HG03432 (cell line): ENCODE results near the gene SHROOM1.
"Not testable (repeated sequence)": the region's sequence is repeated elsewhere in the genome, so short reads cannot be mapped to it uniquely, and the experiment has no call there.

Source experiments
- ATAC-seq: cut with Tn5 transposase; IDR thresholded peaks from one replicate; pipeline ENCODE4 v1.9.1; 2021; ENCODE audit warnings: mild to moderate bottlenecking, moderate library complexity; ENCODE audit not compliant: unreplicated experiment

Gene SHROOM1

DNA sequence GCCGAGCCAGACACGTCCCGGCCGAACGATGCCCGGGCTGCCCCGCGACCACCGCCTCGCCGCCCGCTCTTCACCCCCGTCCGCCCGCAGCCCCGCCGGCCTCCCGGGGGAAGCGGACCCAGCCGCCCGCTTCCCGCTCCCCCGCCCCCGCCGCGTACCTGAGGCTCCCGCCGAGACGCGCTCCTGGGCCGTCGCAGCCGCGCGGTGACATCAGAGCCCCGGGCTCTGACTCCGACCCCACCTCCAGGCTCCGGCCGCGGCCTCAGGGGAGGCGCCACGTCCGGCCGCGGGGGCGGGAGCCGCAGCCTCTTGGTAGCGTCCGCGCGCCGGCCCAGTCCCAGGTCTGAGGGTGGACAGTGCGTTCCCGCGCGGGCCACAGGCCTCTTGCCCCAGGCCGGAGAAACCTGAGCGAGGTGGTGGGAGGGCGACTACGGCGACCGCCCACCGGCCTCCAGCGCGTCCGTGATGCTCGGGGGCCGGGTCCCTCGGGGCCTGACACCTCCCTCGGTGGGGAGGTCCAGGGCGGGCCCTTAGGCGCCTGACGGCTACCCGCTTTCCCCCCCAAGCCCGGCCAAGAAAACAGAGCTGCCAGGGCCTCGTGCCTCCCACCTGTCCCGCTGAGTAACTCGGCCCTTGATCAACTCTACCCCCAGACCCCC lies at the start of gene SHROOM1:
TSS of gene SHROOM1 (minus strand) at position 212 of the 659 bp plus-strand sequence. CDS start 4,507 bp downstream, outside the sequence.
- peak; percentile 82 for ATAC-seq

DNA sequence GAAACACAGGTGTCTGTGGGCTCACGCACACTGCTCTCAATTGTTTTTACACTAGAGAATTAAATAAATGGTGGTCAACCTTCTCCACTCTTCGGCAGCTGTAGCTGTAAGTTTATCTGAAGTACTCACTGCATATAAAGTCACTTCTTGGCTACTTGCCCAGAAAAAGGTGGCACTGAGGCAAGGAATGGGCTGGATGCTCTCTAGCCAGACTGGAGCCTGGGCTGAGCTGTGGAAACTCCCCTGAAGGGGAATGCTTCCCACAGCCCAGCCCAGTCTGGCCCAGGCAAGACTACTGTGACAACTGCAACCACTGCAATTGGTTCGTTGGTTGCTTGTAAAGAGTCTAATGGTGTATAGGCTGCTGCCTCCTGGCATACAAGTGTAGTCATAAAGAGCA lies 47.5 kb upstream of the SHROOM1 start:
- no peak for ATAC-seq

GRCh38 chr5:132877466-132877865 lies 47.0 kb upstream of the SHROOM1 start:
- no peak for ATAC-seq

- no peak for ATAC-seq
These were observed 45.7 kb upstream of the SHROOM1 start for GRCh38 chr5:132876020-132876759.

DNA sequence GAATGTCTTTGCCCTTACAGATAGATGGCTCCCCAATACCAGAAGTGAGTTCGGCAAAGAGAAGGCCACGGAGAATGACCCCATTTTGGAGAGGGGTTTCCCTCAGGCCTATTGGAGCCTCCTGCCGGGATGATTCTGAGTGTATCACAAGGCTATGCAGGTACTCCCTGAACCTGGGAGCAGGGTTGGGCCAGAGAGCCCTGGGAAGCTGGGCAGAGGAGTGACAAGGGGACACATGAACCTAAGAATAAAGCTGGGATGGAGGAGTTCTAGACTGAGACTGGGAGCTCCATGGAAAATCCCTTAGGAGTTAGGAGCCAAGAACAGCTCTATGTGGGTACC lies 43.5 kb upstream of the SHROOM1 start:
- ATAC-seq = no peak

DNA sequence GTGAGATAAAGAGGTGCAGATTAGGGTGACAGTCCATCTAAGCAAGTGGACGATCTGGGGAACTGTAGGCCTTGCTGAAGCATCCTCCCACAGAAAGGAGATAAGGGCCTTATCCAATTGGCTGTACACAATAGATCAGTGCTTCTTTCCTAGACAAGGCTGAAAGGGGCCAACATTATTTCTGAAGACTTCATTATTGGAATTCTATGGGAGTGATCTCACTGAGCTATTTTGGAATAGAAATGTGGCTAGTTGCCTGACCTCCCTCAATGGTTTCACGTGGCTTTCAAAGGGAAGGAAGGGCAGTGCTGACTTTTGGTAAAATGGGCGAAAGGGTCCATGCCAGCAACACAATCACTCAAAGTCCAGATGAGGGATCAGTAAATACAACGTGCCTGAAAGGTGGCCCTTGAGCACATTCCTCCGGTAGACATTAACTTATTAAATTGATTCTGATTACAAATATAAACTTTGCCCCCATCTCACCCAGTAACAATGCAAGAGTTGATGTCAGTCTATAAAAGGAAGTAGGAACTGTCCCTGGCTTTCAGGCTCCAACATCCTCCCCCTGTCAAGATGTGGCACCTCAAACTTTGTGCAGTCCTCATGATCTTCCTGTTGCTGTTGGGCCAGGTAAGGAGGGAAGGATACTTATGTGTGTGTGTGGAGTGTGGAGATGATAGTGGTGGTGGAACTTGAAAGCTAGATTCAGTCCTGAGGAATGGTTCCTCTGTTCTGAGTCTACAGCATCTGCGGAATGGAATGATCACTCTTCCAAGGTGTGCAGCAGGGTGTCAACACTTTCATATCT lies 42.9 kb upstream of the SHROOM1 start, which contains the start of gene LEAP2:
TSS of gene LEAP2 (plus strand) at position 550 of the 811 bp plus-strand sequence. CDS start at position 577, 27 bp downstream.
- no peak for ATAC-seq

DNA sequence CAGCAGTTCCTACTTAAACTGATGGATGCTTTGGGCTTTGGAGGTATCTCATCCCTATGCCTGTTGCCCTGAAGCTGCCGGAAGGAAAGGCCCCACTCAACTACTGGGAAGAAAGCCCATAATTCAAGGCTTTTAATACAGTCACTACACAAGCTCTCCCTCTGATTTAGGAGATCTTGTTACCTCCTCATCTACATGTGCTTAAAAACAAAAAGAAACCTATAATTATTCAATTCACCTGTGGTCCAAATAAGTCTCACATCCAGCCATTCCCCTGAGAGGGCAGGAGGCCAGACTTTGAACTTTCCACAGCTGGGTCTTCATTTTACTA lies 42.3 kb upstream of the SHROOM1 start:
- no peak for ATAC-seq

- no peak for ATAC-seq
These were observed 41.2 kb upstream of the SHROOM1 start for GRCh38 chr5:132871459-132872284.

DNA sequence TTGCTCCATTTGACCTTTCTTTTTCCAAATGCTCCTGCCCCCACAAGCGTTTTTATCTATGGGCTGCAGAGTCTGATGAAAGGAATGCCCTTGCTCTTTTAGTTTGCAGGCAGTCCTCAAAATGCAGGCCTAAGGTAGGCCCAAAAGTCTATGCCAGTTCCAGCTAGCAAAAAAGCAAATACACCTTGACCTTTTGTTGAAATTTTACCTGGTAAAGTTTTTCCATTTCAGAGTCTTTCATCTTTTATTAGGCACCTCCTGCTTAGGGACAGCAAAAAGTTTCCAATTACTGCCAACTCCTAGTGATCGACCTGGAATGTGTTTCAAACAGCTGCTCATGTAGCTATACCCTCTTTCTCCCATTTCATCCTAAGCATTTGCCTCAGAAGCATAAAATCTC lies 40.4 kb upstream of the SHROOM1 start:
- ATAC-seq = no peak

- ATAC-seq = no peak
These were observed 38.3 kb upstream of the SHROOM1 start for GRCh38 chr5:132868754-132869153.

DNA sequence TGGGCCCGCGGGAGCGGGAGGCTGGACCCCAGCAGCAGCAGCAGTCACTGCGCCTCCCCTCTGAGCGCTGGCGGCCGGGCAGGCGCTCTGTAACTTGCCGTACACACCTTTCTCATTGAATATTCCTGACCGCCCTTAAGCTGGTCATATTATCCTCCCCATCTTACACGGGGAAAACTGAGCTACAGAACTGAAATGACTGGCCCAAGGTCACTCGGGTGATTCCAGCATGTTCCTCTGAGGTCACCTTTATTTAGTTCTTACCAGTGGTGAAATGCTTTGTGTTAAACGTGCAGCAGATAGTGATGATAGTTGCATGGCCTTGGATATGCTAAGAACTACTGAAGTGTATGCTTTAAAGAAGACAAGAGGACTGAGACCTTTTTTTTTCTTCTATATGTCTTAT lies 36.6 kb upstream of the SHROOM1 start:
- no peak for ATAC-seq

GRCh38 chr5:132866342-132867045 lies 36.0 kb upstream of the SHROOM1 start, which contains the start of the genes GDF9 and UQCRQ:
GDF9 (minus strand) TSS chr5:132866469; CDS start chr5:132864533, 1,936 bp downstream.
UQCRQ (plus strand) TSS chr5:132866642; CDS start chr5:132866882, 240 bp downstream.
- peak; percentile 98 for ATAC-seq

GRCh38 chr5:132865668-132866341 lies 35.4 kb upstream of the SHROOM1 start:
- peak; percentile 33 for ATAC-seq

- ATAC-seq = no peak
These were observed 30.3 kb upstream of the SHROOM1 start for GRCh38 chr5:132860742-132861141.

GRCh38 chr5:132859889-132860437 lies 29.5 kb upstream of the SHROOM1 start:
- ATAC-seq = no peak

DNA sequence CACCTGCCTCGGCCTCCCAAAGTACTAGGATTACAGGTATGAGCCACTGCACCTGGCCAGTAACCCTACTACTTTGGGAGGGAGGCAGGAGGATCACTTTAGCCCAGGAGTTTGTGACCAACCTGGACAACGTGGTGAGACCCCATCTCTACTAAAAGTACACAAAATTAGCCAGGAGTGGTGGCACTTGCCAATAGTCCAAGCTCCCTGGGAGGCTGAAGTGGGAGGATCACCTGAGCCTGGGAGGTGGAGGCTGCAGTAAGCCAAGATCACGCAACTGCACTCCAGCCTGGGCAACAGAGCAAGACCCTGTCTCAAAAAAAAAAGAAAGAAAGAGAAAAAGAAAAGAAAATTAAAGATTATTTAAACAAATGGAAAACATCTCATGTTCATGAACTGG lies 25.6 kb upstream of the SHROOM1 start:
- no peak for ATAC-seq

DNA sequence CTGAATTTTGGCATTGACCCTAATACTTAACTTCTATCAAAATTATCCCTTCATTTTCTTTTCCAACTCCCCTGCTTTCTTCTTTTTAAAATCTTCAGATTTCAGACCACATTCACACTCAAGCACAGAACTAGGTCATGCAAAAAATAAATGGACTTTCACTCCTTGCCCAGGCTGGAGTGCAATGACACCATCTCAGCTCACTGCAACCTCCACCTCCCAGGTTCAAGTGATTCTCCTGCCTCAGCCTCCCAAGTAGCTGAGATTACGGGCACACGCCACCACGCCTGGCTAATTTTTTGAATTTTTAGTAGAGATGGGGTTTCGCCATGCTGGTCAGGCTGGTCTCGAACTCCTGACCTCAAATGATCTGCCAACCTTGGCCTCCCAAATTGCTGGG lies 24.5 kb upstream of the SHROOM1 start:
- not testable (repeated sequence) for ATAC-seq

- ATAC-seq = no peak
These were observed 23.9 kb upstream of the SHROOM1 start for GRCh38 chr5:132854301-132854700.

GRCh38 chr5:132853790-132854189 lies 23.3 kb upstream of the SHROOM1 start:
- ATAC-seq = no peak
